GM12874 (cell line): ENCODE results near the gene ZNHIT6.

Experiments
- TF ChIP-seq, protein P1 (sequence below): IDR thresholded peaks from 2 replicates; pipeline ENCODE4 v1.5.1; 2011; ENCODE audit warnings: low read depth, mild to moderate bottlenecking, control low read depth, low read length, moderate library complexity; ENCODE audit not compliant: insufficient read depth

ZNHIT6 gene

DNA sequence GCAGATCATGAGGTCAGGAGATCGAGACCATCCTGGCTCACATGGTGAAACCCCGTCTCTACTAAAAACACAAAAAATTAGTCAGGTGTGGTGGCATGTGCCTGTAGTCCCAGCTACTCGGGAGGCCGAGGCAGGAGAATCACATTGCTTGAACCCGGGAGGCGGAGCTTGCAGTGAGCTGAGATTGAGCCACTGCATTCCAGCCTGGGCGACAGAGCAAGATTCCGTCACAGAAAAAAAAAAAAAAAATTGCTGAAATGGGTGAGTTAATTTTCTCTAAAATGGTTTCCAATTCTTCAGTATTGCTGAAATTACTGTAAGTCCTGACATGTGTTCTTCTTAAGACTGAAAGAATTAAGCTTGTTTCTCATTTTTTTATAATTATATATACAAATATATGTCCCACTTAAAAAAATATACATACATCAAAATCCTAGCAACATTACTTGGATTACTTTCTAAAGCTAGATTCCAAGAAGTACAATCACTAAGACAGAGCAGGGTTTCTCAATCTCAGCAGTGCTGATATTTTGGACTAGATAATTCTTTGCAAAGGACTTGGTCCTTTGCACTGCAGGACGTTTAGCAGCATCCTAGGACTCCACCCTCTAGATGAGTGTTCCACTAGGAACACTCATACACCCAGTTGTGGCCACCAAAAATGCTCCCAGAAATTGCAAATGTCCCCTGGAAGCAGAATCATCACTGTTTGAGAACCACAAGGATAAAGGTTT, 24.8 kb downstream of the ZNHIT6 start:
- TF ChIP-seq, protein P1, sequence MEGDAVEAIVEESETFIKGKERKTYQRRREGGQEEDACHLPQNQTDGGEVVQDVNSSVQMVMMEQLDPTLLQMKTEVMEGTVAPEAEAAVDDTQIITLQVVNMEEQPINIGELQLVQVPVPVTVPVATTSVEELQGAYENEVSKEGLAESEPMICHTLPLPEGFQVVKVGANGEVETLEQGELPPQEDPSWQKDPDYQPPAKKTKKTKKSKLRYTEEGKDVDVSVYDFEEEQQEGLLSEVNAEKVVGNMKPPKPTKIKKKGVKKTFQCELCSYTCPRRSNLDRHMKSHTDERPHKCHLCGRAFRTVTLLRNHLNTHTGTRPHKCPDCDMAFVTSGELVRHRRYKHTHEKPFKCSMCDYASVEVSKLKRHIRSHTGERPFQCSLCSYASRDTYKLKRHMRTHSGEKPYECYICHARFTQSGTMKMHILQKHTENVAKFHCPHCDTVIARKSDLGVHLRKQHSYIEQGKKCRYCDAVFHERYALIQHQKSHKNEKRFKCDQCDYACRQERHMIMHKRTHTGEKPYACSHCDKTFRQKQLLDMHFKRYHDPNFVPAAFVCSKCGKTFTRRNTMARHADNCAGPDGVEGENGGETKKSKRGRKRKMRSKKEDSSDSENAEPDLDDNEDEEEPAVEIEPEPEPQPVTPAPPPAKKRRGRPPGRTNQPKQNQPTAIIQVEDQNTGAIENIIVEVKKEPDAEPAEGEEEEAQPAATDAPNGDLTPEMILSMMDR: no peak

DNA sequence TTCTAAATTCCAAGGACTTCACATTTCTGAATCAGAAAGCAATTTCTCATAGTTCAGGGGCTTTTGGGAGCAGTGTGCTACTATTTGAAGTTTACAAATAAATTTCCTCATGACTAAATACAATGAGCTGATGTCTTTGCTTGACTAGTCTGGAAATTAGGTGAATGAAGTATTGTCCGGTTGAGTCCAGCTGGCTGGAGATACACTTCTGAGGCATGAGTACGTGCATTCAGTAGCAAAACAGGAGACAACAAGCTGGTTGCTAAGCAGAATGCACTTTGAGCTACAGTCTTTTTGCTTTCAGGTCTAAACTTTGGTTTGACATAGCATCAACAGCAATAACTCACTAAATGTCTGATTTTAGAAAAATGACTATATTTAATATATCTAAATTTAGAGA, 27.1 kb downstream of the ZNHIT6 start:
- TF ChIP-seq, protein P1: no peak

DNA sequence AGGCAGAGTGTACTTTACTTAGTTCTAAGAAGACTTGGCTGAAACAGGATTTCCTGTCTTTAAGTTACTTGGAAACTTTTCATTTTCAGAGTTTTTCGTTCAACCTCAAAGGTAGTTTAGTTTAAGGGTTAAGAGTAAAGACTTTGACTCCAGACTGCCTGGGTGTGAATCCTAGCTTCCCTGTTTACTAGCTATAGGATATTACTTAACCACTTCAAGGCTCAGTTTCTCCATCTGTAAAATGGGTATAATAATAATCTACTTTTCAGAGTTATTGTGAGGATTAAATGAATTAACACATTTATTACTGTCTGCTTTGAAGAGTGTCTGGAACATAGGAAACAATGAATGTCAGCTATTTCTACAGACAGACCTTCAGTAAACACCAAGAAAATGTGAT, 30.0 kb downstream of the ZNHIT6 start:
- TF ChIP-seq, protein P1: no peak

DNA sequence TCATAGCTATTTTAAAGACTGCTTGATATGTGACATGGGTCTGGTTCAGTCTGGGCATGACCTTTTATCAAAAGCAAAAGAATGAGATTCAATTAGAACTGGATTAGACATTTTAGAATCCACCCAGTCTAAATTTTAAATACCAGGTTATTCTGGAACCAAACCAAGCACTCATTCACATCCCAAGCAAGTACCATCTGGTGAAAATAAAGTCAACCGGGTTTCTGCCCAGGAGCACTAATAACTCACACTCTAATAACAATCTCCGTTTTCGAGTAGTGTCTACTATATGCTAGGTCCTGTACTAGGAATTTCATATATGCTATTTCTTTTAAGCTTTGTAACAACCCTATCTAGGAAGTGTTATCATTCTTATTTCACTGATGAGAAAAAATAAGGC, 30.6 kb downstream of the ZNHIT6 start:
- TF ChIP-seq, protein P1: no peak

DNA sequence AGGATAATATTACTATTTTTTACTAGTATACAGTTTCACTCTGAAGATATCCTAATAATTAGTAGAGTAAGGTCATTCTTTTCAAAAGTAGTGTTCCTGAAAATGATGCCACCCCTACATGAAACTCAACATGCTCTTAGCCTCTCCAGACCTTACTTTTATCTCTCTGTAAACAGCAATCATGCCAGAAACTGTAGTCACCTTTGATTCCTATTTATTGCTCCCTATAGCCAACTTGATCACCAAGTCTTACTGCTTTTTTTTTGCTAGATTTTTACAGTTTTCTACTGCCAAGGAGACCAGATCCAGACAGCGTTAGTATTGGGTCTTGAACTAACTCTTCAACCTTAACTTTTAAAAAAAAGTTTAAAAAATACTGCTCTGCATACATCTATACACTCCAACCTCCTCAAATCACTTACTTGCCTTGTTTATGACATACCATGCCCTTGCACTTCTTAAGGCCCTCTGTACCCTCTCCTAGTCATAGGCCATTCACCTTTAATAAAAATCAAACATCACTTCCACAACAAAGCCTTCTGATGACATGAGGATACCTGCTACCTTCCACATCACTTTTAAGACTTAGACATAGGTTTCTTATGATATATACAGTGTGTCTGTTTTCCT, 36.1 kb downstream of the ZNHIT6 start:
- TF ChIP-seq, protein P1: no peak

DNA sequence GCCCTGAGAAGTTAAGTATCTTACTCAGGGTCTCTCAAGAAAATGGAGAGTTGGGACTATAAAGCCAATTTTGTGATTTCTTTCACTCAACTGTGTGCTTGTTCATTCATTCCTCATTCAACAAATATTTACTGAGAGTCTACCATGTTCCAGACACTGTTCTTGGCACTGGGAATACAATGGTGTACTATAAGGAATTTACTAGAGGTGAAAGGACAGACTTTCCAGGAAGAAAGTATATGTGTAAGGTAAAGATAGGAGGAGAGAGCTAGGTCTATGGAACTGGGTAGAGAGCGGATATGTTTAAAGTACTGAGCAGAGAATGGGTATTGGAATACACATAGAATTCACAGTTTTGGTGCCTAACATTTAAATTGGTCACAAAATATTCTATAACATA, 42.3 kb downstream of the ZNHIT6 start:
- TF ChIP-seq, protein P1: no peak

DNA sequence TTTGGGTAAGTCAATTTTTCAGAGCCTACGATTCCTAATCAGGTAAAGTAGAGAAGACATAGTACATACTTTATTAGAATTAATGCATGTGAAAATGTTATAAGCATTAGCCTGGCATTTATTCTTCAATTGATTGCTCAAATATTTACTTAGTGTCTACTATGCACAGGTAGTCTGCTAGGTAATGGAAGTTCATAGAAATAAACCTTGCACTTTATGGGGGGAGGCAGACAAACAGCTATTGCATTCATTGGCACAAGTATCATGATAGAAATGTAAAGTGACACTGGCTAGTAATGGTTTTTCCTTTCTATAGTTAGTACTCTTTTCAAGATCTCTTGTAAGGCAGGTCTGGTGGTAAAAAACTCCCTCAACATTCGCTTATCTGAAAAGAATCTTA, 44.9 kb downstream of the ZNHIT6 start:
- TF ChIP-seq, protein P1: no peak
